LNCAP (cell line): ENCODE results near the gene KCNG2.

Experiments
- TF ChIP-seq, protein P1 (sequence below): fragments of 450-650 bp; IDR thresholded peaks from 2 replicates; pipeline ENCODE4 v1.5.1; 2017; ENCODE audit warnings: mild to moderate bottlenecking

KCNG2 gene

DNA sequence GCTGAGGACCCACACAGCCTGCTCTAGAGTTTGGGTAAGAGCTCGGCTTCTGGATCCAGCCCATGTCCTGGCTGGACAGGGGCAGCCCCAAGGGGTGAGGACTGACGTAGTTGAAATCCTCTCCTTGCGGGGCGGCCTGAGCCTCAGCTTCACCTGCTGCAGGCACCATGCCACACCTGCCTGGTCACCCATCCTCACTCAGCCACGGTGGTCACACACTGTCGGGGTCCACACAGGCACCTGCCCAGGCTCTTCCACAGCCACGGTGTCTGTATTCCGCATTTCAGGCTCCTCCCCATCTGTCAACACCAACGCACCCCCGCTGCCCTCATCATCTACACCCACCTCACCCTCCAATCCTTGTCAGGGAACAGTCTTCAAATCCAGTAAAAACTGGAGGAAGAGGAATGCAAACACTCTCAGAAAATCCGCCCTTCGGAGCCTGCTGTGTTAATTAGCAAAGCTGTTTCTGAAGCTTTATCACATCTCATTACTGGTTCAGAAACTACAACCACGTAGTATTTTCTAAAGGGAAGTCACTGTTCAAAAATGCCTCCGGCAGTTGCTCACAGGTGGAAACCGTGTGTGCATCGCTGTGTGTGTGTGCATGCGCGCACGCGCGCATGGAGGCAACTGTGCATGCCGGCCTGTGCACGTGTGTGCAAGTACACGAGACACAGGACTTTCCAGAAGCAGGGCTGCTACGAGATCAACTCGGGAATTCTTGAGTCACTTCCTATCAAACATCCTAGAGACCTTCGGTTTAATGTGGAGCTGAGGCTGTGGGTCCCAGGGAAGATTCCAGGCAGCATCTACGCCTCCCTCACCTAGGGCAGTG, 115.5 kb downstream of the KCNG2 start:
- TF ChIP-seq, protein P1, sequence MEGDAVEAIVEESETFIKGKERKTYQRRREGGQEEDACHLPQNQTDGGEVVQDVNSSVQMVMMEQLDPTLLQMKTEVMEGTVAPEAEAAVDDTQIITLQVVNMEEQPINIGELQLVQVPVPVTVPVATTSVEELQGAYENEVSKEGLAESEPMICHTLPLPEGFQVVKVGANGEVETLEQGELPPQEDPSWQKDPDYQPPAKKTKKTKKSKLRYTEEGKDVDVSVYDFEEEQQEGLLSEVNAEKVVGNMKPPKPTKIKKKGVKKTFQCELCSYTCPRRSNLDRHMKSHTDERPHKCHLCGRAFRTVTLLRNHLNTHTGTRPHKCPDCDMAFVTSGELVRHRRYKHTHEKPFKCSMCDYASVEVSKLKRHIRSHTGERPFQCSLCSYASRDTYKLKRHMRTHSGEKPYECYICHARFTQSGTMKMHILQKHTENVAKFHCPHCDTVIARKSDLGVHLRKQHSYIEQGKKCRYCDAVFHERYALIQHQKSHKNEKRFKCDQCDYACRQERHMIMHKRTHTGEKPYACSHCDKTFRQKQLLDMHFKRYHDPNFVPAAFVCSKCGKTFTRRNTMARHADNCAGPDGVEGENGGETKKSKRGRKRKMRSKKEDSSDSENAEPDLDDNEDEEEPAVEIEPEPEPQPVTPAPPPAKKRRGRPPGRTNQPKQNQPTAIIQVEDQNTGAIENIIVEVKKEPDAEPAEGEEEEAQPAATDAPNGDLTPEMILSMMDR, result no peak

DNA sequence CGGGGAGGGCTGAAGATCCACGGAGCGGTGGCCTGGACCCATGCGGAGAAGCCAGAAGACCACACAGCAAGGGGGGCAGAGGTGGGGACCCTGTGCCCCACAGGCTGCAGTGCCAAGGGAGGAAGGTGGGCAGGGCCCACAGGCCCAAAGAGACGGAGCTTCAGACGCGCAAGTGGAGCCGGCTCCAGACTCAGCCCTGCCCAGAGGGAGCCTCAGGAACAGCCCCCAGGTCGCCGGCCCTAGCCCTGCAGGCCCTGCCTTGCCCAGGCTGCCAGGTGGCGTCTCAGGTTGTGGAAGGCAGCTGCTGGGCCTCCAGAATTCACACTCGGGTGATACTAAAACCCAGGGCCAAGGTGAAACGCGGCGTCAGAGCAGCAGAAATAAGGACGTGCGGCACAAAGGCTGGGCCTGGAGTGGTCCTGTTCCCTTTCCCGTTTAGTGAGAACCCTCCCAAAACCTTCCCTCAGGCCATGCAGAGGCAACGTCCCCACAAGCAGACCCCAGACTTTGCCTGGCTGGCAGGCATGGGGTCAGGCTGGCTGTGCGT, 116.9 kb downstream of the KCNG2 start:
- TF ChIP-seq, protein P1, result no peak

DNA sequence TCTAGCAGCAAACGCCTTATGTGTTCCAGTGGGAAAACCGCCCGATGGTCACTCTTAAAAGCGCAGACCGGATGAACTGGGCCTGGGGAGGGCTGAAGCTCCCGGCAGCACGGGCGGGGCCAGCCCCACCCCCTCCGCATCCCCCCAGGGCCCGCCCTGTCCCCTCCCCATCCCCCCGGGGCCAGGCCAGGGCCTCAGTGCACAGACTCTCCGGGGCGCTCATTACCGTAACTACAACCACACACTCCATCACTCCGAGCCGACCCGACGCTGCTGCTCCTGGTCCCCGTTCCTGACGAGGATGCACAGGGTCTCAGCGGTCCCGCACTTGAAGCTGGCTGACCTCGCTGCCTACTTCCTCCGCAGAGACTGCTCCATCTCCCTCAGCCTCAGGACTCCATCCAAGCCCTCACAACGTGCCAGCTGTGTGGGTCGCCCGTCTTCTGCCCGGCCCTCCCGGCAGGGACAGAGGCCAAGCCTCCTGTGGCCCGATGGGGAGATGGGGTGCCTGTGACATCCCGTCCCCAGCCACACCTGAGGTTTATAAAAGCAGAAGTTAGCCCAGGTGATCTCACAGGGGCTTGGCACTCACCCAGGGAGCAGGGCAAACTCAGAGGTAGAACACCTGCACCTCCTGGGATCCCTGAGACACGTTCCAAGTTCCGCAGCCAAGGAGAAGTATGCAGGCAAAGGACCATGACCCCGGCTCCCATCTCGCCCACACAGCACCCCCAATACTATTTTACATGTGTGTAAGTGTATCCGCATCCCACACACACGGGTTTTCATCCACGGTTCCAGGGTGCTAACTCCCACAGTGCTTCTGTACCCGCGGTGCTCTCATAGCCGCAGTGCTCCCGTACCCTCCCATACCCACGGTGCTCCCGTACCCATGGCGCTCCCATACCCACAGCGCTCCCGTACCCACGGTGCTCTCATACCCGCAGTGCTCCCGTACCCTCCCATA, 117.7 kb downstream of the KCNG2 start:
- TF ChIP-seq, protein P1, result no peak

DNA sequence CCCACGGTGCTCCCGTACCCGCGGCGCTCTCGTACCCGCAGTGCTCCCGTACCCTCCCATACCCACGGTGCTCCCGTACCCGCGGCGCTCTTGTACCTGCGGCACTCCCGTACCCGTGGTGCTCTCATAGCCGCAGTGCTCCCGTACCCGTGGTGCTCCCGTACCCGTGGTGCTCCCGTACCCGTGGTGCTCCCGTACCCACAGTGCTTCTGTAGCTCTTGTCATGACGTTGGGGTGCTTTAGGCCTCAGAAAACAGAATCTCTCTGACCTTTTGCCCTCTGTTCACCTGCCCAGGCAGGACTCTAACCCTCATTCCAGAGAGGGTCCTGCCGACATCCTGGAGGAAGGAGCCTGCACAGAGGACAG, 118.4 kb downstream of the KCNG2 start:
- TF ChIP-seq, protein P1, result no peak

DNA sequence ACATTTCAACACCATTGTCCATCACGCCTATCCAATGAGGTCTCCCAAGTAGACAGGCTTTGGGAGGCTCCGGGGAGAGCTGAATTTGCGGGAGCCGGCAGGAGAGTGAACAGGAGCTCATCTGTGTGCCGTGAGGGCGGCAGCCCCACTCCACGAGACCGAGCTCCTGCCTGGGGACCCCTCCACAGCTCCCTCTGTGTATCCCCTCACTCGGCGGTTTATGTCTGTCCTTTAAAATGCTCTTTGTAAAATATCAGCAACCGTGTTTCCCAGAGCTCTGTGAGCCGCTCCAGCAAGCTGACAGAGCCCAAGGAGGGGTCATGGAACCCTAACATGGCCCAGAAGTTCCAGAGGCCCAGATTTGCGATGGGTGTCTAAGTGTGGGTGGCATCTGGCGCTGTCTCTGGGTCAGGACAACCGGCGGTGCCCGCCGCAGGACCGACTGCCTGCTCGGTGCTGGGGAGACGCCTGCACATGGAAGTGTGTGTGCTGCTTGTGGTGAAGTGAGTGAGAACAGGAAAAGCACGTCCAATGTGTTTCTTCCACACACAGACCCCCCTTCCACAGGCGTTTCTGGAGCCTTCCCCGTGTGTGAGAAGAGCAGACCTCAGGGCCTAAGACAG, 118.9 kb downstream of the KCNG2 start:
- TF ChIP-seq, protein P1, result no peak

DNA sequence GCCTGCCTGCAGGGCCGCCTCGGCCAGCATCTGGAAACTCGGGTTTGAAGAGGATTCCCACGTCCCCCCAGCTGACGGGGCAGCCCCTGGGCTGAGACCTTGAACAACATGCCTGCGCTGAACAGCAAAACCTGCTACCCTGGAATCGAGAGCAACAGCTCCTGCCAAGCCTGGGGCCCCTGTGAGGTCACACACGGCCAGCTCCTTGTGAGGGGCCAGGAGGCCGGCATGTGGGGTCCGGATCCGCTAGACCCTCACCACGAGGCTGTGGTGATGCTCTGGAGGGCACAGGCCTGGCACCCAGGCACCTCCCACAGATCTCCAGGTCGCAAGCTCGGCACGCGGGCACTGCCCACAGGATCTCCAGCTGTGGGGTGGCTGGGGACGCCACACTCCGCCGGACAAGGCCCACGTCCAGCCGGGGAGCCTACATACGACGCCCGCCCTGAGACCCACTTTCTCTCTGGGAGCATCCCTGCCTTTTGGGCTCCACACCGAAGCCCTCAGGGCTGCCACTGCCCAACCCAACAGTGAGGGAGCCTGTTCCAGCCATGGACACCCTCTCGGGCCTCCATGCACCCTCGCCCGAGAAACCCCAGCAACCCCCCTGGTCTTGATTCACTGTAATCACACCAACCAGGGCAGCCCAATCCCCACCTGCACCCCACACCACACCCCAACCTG, 119.6 kb downstream of the KCNG2 start:
- TF ChIP-seq, protein P1, result no peak
